OCI-M2 (cell line): Measurements from ENCODE around the gene ACAD11.
"Not testable (repeated sequence)": the region's sequence is repeated elsewhere in the genome, so short reads cannot be mapped to it uniquely, and the experiment has no call there.

ENCODE experiments used
- DNase-seq: peaks from one replicate; lab custom pipeline; 2025; ENCODE audit not compliant: unreplicated experiment; lab: John Stamatoyannopoulos, UW

Gene ACAD11

GRCh38 chr3:132600614-132601013 lies 59.0 kb downstream of the ACAD11 start:
- DNase-seq: not testable (repeated sequence)

DNA sequence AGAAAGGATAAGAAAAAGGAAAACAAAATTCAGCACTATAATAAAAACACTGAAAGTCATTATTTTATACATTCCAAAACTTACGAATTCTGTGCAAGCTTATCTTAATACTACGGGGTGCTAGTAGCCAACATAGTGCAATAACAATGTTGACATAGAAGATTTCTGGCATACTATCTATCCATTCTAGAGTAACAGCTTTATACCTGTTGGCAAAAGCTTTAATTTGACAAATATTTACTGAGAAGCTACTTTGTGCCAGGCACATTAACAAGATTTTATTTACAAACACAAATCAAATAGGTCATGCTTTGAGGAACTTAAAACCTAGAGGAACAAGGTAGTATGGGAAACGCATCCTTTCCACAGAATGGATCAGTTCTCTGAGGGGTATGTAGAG lies 61.4 kb downstream of the ACAD11 start:
- no peak for DNase-seq

GRCh38 chr3:132597660-132598059 lies 61.9 kb downstream of the ACAD11 start:
- no peak for DNase-seq

DNA sequence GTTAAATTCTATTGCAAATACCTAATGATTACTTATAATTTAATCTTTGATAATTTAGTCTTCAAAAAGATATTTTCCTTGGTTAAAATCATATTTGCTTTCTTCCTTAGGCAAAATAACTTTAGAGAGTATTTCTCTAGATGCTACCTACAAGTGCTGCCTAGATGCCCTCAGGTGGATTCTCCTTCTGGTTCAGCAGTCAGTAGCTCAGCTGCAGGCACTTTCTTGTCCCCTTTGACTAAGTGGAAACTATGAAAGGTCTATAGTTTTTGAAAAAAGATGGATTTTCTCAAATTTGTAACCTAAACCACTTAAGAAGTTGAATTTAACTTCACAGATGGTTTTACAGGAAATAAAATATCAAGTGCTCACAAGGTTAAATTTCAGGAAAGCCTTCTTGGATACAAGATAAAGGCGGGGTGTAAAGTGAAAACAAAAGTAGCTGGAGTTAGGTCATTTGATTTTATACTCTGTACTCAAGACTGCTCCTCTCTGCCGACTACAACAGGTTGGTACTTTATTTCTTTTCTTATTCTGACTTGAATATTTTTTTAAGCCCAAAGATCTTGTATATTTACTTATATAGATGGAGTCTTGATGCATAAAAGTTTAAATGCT lies 62.7 kb downstream of the ACAD11 start, which contains the start of gene ACKR4:
ACKR4 (plus strand) TSS at position 455 of the 618 bp plus-strand sequence. CDS start 3,128 bp downstream, outside the sequence.
- no peak for DNase-seq

GRCh38 chr3:132596326-132596725 lies 63.3 kb downstream of the ACAD11 start:
- DNase-seq: no peak

DNA sequence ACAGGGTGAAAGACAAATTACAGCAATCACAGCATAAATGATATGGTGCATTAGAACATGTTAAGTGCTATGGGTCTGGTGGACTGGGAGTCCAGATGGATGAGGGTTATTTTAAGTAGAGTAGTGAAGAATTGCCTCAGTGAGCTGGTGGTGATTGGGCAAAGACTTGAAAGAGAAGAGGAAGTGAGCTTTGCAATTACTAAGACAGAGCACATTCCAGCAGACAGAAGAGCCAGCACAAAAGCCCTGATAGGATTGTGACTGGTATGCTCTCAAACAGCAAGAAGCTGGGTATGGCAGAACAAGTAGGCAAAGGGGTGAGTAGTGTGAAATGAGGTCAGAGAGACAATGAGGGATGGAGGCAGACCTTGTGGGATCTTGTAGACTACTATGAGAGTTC lies 64.6 kb downstream of the ACAD11 start:
- DNase-seq: no peak

DNA sequence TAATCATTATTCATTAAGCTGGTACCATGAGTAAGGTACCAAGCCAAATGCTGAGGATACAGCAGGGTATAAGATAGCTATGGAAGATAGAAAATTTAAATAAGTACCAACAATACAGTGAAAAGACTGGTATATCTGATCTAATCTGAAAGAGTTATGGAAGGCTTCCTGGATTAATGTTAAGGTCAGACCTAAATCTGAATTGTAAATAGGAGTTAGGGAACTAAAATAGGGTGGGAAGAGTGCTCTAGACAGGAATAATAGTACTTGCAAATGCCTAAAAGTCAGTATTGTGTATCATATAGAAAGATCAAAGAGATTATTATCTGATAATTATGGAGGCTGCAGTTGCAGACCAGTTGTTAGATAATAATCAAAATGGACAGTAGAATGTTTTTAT lies 65.1 kb downstream of the ACAD11 start:
- DNase-seq: no peak

DNA sequence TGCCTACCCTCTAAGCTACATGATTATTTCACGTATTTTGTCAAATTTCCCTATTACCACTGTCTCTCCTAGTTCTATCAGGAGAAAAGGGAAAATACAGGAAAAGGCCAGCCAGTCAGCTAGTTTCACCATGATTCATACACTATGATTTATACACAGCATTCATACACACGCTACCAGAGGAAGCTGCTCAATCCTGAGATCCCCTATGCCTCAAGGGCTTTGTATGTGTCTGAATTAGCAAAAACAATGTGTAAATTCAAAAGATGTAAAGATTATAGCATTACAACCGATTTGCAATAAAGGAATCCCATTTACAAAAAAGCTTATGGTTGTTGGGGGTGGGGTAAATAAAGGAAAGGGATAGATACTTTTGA lies 65.7 kb downstream of the ACAD11 start:
- DNase-seq: no peak

GRCh38 chr3:132593241-132593946 lies 66.2 kb downstream of the ACAD11 start:
- no peak for DNase-seq

- DNase-seq: no peak
Measured at GRCh38 chr3:132592216-132592615, 67.4 kb downstream of the ACAD11 start.

- DNase-seq: no peak
Measured at GRCh38 chr3:132587401-132587800, 72.2 kb downstream of the ACAD11 start.

GRCh38 chr3:132573797-132574211 lies 85.8 kb downstream of the ACAD11 start:
- no peak for DNase-seq

GRCh38 chr3:132570016-132570415 lies 89.6 kb downstream of the ACAD11 start:
- no peak for DNase-seq

GRCh38 chr3:132569580-132569979 lies 90.0 kb downstream of the ACAD11 start:
- DNase-seq: no peak

- DNase-seq: no peak
Measured at GRCh38 chr3:132569153-132569552, 90.5 kb downstream of the ACAD11 start.

GRCh38 chr3:132568422-132568821 lies 91.2 kb downstream of the ACAD11 start:
- no peak for DNase-seq

GRCh38 chr3:132564070-132564465 lies 95.5 kb downstream of the ACAD11 start:
- DNase-seq: no peak

- no peak for DNase-seq
Measured at GRCh38 chr3:132563420-132564069, 96.1 kb downstream of the ACAD11 start.

DNA sequence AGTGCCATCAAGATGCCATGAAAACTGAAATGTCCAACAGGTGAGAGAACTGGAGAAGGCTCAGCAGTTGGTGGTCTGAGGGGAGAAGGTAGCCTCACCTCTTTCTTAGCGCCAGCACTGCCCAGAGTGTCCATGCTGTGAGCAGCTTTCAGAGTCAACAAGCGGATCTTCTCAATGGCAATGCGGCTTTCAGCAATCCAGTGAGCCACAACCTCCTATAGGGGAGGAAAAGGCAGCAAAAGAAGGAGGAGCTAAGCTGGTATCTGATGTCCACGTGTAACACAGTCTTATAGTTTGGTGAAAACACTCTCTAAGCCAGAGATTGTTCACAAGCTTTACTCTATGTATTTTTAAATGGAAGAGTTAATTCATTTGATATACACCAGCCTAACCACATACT lies 98.6 kb downstream of the ACAD11 start:
- no peak for DNase-seq

DNA sequence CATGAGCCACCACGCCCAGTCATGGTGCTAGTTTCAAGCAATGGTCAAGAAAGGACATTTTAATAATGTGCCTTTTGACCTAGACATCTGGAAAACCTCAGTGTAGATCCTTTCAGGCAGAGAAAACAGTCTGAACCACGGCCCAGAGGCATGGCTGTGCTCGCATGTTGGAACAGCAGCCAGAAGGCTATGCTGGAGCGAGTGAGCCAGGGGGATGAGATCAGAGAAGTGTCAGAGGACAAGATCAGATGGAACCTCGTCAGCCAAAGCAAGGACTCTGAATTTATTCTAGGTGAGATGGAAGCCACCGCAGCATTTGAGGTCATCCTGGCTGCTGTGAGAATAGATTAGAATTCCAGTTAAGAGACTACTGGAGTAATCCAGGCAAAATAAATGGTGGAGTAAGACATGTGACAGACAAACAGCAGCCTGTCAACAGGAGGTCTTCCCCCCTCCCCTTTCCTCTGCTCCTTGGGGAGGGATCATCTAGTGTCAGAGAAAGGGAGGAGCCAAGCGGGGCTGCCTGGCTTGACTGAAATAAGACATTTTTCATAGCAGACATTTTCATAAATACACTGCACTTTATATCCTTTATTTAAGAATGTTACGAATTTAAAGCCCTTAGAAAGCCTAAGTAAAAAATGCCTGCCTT lies 103.0 kb downstream of the ACAD11 start:
- no peak for DNase-seq

DNA sequence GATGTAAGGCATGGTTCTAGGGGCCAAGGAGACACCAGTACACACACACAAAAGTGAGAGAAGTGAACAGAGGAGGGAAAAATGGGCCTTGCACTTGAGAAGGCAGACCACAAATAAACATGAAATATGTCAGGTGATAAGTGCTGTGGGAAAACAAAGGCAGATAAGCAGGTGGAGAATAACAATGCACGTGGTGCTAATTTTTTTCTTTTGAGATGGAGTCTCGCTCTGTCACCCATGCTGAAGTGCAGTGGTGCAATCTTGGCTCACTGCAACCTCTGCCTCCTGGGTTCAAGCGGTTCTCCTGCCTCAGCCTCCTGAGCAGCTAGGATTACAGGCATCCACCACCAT lies 103.6 kb downstream of the ACAD11 start:
- DNase-seq: not testable (repeated sequence)
